AG04449 (cell line): ENCODE measurements around the gene MS4A2.
"Not testable (repeated sequence)": the region's sequence is repeated elsewhere in the genome, so short reads cannot be mapped to it uniquely, and the experiment has no call there.

Experiments
- CTCF ChIA-PET: fragments of 350-600 bp; formaldehyde crosslinking; extraction: SDS; loops from one replicate; lab custom pipeline; 2021; ENCODE audit warnings: antibody characterized with exemption; lab: Yijun Ruan, JAX
- POLR2A ChIA-PET: fragments of 400-600, 350-600 bp; formaldehyde crosslinking; extraction: SDS; loops from one replicate; lab custom pipeline; 2020; ENCODE audit warnings: antibody characterized with exemption, inconsistent platforms; lab: Yijun Ruan, JAX
- DNase-seq: peaks from one replicate; pipeline ENCODE4 v3.0.0-alpha.2; 2010; ENCODE audit warnings: low read depth, low spot score
- H3K4me3 ChIP-seq: 2 replicates; pipeline ENCODE4 v1.5.1; 2011; ENCODE audit warnings: low read depth, mild to moderate bottlenecking, control low read depth, low read length
- CTCF ChIP-seq: IDR thresholded peaks from one replicate; pipeline ENCODE4 v1.5.1; 2011; ENCODE audit warnings: mild to moderate bottlenecking, moderate library complexity, low read length, control low read depth, inconsistent platforms; ENCODE audit not compliant: insufficient read depth; ENCODE audit errors: missing control alignments

The MS4A2 gene

GRCh38 chr11:60088364-60088763 lies at the start of gene MS4A2:
MS4A2 (plus strand) TSS chr11:60088664; CDS start chr11:60088766, 102 bp downstream.
- DNase-seq, result no peak
- ChIA-PET CTCF (no interaction called here), POLR2A (no interaction called here)
- no peak within 1 kb of the TSS for H3K4me3 ChIP-seq
- TF ChIP-seq CTCF, result no peak

DNA sequence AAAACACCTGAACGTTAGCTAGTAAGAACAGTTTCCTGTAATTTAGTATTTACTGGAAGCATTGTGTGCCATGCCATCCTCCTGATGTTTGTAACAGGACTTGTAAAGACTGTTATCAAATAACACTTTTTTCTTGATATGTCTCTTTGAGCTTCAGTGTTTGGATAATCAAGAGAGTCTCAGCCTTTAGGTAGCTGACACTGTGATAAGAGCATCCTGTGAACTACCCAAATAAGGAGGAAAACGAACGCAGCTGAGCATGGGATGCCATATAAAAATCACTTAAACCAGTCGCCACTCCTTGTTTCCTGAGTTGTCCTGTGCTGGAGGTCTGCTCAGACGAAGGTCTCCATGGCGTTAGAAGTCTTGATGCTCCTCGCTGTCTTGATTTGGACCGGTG lies 48.4 kb upstream of the MS4A2 start, which contains the start of gene OOSP2:
OOSP2 (plus strand) TSS at position 301 of the 400 bp plus-strand sequence; CDS start at position 352, 51 bp downstream.
- no peak for DNase-seq
- ChIA-PET POLR2A (no interaction called here), CTCF (no interaction called here)
- no peak for TF ChIP-seq CTCF
- no peak within 1 kb of the TSS for H3K4me3 ChIP-seq

GRCh38 chr11:60050422-60050821 lies 38.0 kb upstream of the MS4A2 start:
- H3K4me3 ChIP-seq, POLR2A ChIA-PET, DNase-seq, CTCF ChIA-PET: not testable (repeated sequence)

DNA sequence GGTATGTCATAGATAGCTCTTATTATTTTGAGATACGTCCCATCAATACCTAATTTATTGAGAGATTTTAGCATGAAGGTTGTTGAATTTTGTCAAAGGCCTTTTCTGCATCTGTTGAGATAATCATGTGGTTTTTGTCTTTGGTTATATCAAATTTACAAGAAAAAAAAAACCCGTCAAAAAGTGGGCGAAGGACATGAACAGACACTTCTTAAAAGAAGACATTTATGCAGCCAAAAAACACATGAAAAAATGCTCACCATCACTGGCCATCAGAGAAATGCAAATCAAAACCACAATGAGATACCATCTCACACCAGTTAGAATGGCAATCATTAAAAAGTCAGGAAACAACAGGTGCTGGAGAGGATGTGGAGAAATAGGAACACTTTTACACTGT lies 37.6 kb upstream of the MS4A2 start:
- POLR2A ChIA-PET, DNase-seq, CTCF ChIA-PET, H3K4me3 ChIP-seq: not testable (repeated sequence)

DNA sequence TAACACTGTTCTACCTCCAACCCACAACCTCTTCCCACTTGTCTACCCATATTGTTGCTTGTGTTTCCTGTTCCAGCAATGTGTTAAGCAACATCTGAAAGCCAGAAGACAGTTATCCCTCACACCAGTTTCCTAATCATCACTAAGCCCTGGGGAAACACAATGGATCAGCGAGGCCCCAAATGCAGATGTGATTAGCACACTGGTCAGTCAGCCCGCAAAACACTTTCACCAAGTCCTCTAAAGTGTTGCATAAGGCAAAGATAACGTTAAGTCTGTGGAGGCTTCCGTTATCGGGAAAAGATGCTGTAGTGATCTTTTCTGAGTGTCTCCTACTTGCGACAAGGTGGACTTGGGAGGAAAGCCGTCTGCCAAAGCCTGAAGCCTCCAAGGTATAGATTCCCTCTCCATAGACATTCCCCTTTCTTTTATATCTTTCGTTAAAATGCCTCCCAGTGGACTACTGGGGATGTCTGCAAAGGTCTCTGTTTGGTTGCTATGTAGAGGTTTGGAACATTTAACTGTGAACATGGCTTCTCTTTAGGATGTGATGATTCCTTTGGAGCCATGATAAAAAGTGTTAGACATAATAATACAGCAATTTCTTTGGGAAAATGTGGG lies 32.0 kb upstream of the MS4A2 start, which contains the start of gene MS4A3:
MS4A3 (plus strand) TSS at position 317 of the 621 bp plus-strand sequence. CDS start 4,496 bp downstream, outside the sequence.
- CTCF ChIA-PET, result no interaction called here

GRCh38 chr11:60059052-60059451 lies 29.4 kb upstream of the MS4A2 start:
- DNase-seq, result no peak
- TF ChIP-seq CTCF, result no peak
- no peak overlapping the region for H3K4me3 ChIP-seq
- POLR2A ChIA-PET, result no interaction called here
- CTCF ChIA-PET, result no interaction called here

More for the DNA sequence above, 32.0 kb upstream of the MS4A2 start, which contains the start of gene MS4A3:
- H3K4me3 ChIP-seq, result no peak within 1 kb of the TSS
- POLR2A ChIA-PET, result no interaction called here
- DNase-seq, result no peak
- no peak for TF ChIP-seq CTCF

DNA sequence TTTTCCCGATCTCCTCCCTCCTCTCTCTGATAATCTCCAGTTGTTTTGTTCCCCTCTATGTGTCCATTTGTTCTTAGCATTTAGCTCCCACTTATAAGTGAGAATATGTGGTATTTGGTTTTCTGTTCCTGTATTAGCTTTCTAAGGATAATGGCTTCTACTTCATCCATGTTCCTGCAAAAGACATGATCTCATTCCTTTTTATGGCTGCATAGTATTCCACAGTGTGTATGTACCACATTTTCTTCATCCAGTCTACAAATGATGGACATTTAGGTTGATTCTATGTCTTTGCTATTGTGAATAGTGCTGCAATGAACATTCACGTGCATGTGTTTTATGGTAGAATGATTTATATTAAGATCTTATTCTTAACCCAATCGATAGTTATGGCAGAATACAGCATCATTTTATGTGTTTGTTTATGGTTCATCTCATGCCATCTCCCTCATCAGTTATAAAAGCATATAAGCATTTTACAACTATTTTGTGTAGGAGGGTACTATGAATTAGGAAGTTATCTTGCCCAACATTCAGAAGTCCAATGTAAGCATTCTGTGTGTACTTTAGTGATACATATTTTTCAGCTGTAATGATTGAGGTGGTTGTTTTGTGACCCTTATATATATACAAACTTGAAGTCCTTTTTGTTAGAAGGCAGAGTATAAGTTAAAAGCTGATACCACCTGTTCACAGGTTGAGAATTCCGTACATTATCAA lies 28.8 kb upstream of the MS4A2 start:
- CTCF ChIA-PET, result no interaction called here
- POLR2A ChIA-PET, result no interaction called here
- TF ChIP-seq CTCF, result no peak
- no peak overlapping the region for H3K4me3 ChIP-seq
- DNase-seq, result no peak
